ENCODE measurements around the gene PSMD9.
A peak's percentile ranks its signal among the peaks of the same experiment; 100 is the strongest.
"Not testable (repeated sequence)": the region's sequence is repeated elsewhere in the genome, so short reads cannot be mapped to it uniquely, and the experiment has no call there.

The PSMD9 gene

GRCh38 chr12:121860257-121860656 lies 28.3 kb upstream of the PSMD9 start:
- H3K27ac Mint-ChIP-seq: no peak overlapping the region
- peaks cover 66% of the 10 kb centered on the region for H3K4me1 Mint-ChIP-seq
- H3K27me3 Mint-ChIP-seq (ENCODE audit: low read depth, poor library complexity): peaks cover 14% of the 10 kb centered on the region
- H3K4me3 Mint-ChIP-seq: no peak overlapping the region
- H3K9me3 Mint-ChIP-seq: no peaks in the 10 kb centered on the region
- DNase-seq: no peak
- no peak for TF ChIP-seq CTCF (IDR thresholded peaks at IDR 0.05)
- H3K36me3 Mint-ChIP-seq (ENCODE audit: low read depth): no peaks in the 10 kb centered on the region

DNA sequence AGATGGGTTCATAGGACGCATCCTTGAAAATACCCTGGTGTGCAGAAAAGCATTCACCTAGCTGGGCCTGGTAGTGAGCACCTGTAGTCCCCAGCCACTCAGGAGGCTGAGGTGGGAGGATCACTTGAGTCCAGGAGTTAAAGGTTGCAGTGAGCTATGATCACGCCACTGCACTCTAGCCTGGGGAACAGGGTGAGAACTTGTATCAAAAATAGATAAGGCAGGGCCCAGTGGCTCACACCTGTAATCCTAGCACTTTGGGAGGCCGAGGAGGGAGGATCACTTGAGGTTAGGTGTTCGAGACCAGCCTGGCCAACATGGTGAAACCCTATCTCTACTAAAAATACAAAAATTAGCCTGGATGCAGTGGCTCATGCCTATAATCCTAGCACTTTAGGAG lies 27.9 kb upstream of the PSMD9 start:
- Mint-ChIP-seq H3K27me3 (ENCODE audit: low read depth, poor library complexity) (peaks cover 14% of the 10 kb centered on the region), H3K4me1 (peaks cover 66% of the 10 kb centered on the region), H3K27ac (peak overlapping the region; percentile 86)
- not testable (repeated sequence) for H3K36me3 Mint-ChIP-seq (ENCODE audit: low read depth); H3K9me3 Mint-ChIP-seq; DNase-seq; H3K4me3 Mint-ChIP-seq

- DNase-seq: peak; percentile 30
- H3K9me3 Mint-ChIP-seq: no peaks in the 10 kb centered on the region
- H3K36me3 Mint-ChIP-seq (ENCODE audit: low read depth): no peaks in the 10 kb centered on the region
- TF ChIP-seq CTCF (IDR thresholded peaks at IDR 0.05): no peak
- H3K27ac Mint-ChIP-seq: peak overlapping the region; percentile 86
- H3K27me3 Mint-ChIP-seq (ENCODE audit: low read depth, poor library complexity): peaks cover 9% of the 10 kb centered on the region
- peaks cover 58% of the 10 kb centered on the region for H3K4me1 Mint-ChIP-seq
- H3K4me3 Mint-ChIP-seq: peak overlapping the region; percentile 62
These were observed 26.8 kb upstream of the PSMD9 start for GRCh38 chr12:121861636-121862254.

DNA sequence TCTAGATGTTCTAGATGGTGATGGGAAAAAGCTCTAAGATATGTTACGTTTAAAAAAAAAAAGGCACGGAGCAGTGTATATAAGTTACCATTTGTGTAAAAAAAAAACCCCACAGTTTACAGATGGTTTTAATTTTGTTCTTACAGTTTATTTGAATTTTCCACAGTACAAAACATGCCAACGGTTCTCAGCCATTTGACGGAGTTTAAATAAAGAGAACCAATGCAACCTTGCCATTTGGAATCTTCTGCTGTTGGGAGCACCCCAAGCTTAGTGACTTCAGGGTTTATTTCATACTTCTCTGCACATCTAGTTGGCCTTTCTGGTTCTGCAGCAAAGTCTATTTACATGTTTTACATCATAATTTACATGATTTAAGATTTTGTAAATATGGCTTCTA lies 22.3 kb upstream of the PSMD9 start:
- Mint-ChIP-seq H3K27ac (no peak overlapping the region), H3K4me3 (no peak overlapping the region), H3K9me3 (no peaks in the 10 kb centered on the region), H3K36me3 (ENCODE audit: low read depth) (no peaks in the 10 kb centered on the region), H3K4me1 (peaks cover 19% of the 10 kb centered on the region), H3K27me3 (ENCODE audit: low read depth, poor library complexity) (peaks cover 4% of the 10 kb centered on the region)
- TF ChIP-seq CTCF (IDR thresholded peaks at IDR 0.05): no peak
- no peak for DNase-seq

DNA sequence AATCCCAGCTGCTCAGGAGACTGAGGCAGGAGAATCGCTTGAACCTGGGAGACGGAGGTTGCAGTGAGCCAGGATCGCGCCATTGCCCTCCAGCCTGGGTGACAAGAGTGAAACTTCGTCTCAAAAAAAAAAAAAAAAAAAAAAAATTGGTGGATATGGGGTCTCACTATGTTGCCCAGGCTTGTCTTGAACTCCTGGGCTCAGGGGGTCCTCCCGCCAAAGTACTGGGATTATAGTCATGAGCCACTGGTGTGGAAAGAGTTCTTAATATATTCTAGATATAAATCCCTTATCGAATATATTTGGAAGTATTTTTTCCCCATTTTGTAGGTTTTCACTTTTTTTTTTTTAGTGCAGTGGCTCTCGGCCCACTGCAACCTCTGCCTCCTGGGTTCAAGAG lies 19.4 kb upstream of the PSMD9 start:
- H3K27ac Mint-ChIP-seq; DNase-seq; H3K36me3 Mint-ChIP-seq (ENCODE audit: low read depth); H3K4me1 Mint-ChIP-seq; H3K27me3 Mint-ChIP-seq (ENCODE audit: low read depth, poor library complexity); H3K9me3 Mint-ChIP-seq; H3K4me3 Mint-ChIP-seq: not testable (repeated sequence)

DNA sequence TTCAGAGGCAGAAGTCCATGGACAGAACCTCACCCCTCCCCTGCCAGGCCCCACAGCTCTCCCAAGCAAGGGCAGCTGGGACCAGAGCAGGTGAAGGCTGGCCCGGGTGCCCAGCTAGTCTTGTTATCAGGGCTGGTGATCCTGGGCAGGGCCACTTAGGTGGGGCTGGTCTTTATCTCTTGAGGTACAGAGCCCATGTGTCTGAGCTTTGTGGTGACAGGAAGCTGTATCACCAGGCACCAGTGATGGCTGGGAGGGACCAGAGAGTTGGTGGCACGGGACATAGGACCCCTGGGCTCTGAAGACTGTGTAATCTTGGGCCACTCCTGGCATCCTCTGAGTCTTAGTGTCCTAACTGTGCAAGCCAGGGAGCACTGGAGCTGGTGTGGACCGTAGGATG lies 17.1 kb upstream of the PSMD9 start:
- DNase-seq: no peak
- H3K36me3 Mint-ChIP-seq (ENCODE audit: low read depth): no peaks in the 10 kb centered on the region
- H3K27me3 Mint-ChIP-seq (ENCODE audit: low read depth, poor library complexity): no peaks in the 10 kb centered on the region
- H3K9me3 Mint-ChIP-seq: no peaks in the 10 kb centered on the region
- peaks cover 13% of the 10 kb centered on the region for H3K4me1 Mint-ChIP-seq
- no peak overlapping the region for H3K27ac Mint-ChIP-seq
- H3K4me3 Mint-ChIP-seq: no peak overlapping the region
- no peak for TF ChIP-seq CTCF (IDR thresholded peaks at IDR 0.05)

DNA sequence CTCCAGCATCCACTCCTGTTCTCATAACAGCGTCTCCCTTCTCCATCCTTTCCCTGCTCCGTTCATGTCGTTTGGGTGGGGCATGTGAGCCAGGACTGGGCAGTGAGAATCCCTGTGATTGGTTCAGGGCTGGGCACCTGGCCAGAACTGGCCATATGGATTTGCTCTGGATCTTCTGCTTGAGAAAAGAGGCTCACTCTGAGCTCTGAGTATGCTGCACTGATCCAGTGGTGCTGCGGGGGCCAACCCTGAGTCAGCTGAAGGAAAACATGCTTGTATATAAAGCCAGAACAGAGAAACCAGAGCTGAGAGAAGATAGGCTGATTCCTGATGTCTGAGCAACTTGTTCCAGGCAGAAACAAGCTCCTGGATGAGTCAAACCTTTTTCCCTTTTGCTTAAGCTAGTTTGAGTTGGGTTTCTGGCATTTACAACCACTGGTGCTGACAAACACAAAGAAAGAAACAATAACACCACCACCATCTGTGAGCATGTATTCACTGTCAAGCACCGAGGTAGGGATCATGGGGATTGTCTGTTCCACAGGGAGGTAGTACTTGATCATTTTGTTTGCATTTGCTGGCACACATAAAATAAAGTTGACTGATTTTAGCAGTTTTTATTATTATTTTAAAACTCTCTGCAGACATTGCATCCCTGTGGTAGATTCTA lies 15.9 kb upstream of the PSMD9 start:
- Mint-ChIP-seq H3K9me3 (no peaks in the 10 kb centered on the region), H3K27ac (peak overlapping the region; percentile 93), H3K36me3 (ENCODE audit: low read depth) (no peaks in the 10 kb centered on the region), H3K27me3 (ENCODE audit: low read depth, poor library complexity) (peaks cover under 1% of the 10 kb centered on the region), H3K4me1 (peaks cover 16% of the 10 kb centered on the region), H3K4me3 (no peak overlapping the region)
- no peak for TF ChIP-seq CTCF (IDR thresholded peaks at IDR 0.05)
- no peak for DNase-seq
